NCI-H526 (cell line): Measurements from ENCODE around the gene SLC2A9.

Experiments used
- DNase-seq, 2 experiments: peaks; one replicate each; lab custom pipeline; 2025; lab: John Stamatoyannopoulos, UW

SLC2A9 gene

DNA sequence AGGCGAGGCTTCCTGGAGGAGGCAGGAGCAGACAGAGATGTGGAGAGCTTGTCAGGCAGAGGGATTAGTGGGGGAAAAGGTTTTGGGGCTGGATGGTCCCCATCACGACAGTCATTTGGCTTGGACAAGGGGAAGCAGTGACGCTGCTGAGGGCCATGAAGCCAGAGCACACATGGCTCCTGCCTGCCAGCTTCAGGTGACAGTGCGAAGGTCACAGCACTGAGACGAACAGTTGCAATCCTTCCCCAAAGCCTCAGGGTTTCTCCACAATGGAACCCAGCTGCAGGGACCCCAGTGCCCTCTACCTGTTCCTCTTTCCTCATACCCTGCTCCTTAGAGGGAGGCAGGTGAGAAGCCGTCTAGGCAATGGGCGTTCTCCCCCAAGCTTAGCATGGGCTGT, 129.6 kb downstream of the SLC2A9 start:
- DNase-seq: no peak

DNA sequence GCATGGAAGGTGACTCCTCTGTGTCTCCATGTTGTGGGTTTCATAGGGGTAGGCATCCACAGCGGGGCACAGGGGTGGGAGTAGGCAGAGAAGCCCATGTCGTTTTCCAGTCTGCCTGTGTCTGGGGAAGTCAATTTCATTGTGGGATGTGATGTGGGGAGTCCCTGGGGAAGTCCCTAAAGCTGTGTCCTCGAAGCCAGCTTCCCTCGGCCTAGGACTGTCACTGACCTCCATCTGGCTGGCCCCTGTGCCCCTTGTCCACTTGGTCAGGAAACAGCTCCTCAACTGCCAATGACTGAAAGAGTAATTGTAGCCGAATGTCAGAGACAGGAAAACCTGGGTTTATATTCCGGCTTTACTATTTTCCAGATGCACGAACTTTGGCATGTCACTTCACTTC, 130.2 kb downstream of the SLC2A9 start:
- DNase-seq: no peak

DNA sequence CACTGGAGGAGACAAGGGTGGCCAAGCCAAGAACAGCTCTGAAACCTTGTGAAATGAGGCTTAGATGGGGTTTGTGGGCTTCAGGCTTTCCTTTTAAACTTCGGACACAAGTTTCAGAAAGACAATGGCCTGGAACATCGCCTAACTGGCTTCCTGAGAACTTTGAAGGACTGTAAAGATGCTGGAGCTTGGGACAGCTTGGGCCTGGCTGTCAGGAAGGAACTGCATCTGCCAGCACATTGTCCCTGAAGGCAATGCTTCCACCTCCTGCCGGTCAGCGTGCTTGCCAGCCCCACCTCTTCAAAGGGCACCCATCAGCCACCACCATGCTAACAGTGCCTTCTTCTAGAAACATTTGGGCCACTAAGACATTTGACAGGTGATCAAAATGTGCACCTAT, 132.0 kb downstream of the SLC2A9 start:
- DNase-seq: no peak

DNA sequence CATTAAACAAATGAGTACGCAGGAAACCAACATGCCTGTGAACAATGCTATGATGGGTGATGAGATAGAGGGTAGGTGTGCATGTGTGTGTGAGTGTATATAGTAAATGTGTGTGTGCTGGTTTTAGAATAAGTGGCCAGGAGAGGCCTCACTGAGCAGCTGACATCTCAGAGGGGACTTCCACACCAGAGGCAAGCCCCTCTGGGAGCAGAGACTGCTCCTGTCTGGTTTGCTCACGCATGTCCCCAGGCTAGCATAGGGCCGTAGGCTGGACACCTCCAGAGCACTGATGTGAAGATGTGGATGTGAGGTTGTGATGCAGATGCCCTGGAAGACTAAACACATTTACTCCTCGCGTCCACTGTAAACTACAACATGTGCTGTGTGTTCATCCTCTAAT, 135.3 kb downstream of the SLC2A9 start:
- DNase-seq: no peak

DNA sequence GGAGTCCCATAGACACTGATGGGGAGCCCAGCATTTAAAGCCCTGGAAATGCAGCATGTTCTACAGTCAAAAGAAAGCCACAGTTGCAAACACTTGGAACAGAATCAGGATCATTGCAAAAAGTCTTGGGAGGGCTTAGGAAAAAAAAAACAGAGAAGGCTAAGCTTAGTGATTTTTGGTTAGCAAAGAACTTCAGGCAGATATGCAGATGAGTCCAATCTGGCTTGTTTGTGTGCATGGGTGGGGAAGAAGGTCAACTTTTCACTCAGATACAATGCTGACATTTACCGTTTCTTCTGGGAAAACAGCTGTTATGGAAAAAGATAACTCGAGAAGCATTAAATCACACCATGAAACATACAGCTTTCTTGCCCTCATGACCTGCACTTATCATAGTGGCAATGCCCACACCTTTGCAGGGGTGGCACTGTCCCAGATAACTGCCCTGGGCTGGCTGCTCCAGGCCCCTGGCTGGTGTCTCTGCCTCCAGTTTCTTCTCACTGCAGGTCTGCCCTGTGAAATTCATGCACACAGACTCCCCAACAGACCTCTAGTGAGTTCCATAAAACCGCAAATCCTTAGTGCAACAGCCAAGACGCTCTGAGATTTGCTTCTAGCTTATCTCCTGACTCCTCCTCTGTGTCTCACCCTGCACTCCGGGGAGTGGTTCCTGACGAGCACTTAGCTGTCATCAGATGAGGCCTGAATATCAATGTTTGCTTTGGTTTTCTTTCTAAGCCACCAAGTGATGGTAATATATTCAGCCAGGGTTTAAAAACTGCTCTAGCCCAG, 140.7 kb downstream of the SLC2A9 start:
- DNase-seq: no peak

DNA sequence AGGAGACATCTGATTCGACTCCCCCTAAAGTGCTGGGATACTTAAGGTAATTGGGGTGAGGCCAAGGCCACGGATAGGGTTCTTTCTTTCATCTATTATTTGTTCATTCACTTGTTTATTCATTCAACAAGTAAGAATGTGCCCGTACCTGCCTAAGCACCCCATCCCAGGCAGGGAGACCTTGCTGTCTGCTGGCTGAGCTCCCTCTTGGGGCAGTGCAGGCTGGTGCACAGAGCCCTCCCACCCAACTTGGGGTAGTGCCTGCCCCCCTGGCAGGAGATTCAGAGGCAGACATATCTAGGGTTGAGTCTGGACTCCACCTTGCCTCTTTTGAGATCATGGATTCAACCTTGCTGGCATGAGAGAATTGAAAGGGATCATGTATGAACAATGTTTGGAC, 144.2 kb downstream of the SLC2A9 start:
- DNase-seq: no peak

DNA sequence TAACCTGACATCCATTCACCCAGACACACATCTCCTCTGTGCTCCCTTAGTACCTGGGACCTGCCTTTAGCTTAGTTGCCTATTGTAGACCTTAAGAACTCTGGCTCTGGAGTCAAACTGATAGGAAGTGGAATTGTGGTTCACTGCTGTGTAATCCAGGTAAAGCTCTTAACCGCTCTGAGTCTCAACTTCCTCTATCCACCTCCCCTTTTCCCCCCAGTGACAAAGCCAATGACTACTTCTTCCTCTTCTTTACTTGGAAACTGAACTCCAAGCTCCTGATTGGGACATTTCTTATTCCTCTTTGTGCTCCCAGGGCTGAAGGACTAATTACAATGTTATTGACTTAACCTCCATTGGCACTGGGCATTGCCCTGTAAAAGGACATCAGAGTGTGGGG, 145.8 kb downstream of the SLC2A9 start:
- no peak for DNase-seq

DNA sequence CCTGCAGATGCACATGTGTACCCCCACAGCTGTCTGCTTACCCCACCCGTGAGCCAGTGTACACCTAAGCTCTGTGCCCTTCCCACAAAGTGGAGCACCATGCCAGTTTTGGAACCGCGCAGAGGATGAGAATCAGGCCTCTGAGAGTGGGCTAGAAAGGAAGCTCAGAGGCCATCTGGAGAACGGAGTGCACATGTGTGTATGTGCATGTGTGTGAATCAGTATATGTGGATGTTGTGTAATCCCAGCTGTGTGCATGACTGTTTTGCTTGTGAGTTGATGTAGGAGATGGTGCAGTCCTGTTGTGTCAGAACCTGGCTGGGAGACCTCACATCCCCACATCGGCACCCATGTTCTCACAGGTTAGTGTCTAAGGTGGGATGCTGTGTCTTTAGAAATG, 146.9 kb downstream of the SLC2A9 start:
- no peak for DNase-seq

DNA sequence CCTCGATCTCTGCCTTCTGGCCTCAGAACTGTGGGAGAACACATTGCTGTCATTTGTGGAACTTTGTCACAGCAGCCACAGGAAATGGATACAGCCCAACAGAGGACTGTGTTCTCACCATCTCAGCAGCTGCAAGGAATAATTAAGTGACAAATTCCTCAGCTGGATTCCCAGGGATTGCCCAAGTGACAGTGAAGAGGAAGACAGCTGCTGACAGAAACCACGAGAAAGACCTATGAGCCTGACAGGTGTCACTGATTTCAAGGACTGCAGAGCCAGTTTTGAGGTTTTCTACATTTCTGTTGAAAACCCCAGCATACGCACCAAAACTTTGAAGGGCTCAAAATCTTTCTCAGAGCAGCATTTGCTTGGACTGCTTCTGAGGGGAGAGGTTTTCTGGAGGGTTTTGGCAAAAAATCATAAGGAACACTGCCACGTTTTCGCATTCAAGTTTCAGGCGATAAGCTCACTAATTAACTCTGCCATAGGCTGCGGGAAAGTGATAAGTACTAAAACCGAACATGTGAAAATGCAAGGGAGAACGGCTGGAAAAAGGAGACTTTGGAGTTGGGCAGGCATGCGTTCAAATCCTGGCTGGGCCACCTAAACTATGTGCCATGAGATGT, 151.0 kb downstream of the SLC2A9 start:
- DNase-seq: no peak

DNA sequence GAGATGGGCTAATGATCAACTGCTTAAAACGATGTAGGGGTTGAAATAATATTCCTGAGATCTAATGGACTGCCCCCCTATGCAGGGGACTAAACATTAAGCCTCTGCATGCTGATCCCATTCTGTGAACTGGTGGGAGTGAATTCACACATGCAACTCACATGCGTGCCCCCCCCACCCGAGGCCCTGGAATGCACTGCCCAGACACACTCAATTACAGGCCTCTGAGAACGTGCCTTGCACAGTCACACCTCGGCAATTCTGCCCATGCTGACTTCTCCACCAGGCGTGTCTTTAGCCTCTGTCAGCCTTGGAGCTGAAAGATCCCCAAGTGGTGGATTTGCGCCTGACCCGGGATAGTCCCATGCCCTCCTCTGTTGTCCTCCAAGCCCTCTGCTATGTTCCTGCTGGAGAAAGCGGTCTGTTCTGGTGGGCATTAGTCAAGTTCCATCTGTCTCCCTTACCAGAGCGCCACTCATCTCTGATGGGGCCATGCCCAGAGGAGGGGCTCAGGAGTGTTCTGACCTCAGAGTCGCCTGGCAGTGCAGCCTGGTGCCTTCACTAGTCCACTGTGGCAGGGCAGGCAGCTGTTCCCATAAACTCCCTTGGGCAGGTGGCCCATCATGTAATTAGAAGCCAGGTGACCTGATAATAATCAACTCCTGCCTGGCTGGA, 153.4 kb downstream of the SLC2A9 start:
- DNase-seq: no peak

DNA sequence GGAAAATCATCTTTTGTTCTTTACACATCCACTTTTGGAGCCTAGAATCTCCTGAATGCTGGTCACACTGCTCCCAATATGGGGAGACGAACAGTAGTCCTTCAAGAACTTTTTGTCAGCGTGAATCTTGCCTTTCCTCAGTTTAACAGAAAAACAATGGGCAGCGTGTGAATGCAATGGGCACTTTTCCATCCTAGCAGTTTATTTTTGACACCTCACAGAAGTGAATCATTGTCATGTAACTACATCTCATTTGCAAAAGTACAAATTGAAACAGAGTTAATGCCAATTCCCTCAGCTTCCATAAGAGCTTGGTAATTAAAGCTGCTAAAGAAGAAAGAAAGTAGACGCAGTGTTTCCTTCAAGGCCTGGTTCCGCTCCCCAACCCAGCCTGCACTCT, 154.4 kb downstream of the SLC2A9 start:
- DNase-seq: no peak

DNA sequence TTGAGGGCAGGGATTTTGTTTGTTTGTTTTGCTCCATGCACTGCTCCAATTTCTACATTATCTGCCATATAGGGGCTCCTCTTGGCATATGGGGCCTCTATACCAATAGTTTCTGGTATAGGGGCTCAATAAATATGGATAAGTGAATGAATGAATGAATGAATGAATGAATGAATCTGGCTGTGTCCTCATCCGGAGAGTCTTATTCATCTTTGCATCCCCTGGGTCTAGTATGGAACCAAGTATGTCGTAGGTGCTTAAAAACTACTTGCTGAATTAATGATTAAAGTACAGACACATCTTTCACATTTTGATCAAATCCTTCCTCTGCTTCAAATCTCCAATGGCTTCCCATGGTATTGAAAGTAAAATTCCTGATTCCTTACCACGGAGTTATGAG, 159.7 kb downstream of the SLC2A9 start:
- DNase-seq: no peak

DNA sequence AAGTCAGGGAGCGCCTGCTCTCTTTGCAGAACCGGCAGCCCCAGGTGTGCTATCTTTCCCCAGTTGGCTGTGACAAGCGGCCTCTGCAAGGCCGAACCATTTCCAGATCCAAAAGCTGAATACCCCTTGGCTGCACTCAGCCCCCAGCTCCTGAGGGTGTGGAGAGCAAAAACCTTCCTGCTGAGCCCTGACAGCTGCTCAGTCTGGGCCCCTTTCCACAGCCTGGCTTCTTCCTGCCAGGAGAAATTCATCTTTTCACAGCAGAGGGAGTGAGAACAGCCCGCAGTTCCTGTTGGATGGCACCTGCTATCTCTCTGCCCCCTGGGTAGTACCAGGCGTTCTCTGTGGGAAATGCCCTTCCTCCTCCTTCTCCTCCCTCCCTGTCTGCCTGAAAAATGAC, 161.5 kb downstream of the SLC2A9 start:
- no peak for DNase-seq

DNA sequence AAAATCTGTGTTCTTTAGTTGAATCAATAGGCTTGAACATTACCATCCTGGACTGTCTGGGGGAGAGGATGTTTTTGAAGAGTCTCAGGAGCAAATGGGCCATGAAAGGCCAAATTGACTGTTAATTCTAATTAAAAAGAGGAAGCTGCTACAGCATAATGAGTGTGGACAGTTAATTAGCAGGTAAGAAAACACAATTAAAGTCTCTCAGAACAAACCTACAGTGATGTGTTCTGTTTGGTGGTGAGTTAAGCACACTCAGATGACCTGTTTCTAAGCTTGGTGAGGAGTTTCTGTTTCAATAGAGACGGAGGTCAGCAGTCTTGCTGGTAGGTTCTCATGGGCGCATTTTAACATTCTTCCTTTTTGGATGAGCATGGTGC, 171.8 kb downstream of the SLC2A9 start:
- DNase-seq: no peak

DNA sequence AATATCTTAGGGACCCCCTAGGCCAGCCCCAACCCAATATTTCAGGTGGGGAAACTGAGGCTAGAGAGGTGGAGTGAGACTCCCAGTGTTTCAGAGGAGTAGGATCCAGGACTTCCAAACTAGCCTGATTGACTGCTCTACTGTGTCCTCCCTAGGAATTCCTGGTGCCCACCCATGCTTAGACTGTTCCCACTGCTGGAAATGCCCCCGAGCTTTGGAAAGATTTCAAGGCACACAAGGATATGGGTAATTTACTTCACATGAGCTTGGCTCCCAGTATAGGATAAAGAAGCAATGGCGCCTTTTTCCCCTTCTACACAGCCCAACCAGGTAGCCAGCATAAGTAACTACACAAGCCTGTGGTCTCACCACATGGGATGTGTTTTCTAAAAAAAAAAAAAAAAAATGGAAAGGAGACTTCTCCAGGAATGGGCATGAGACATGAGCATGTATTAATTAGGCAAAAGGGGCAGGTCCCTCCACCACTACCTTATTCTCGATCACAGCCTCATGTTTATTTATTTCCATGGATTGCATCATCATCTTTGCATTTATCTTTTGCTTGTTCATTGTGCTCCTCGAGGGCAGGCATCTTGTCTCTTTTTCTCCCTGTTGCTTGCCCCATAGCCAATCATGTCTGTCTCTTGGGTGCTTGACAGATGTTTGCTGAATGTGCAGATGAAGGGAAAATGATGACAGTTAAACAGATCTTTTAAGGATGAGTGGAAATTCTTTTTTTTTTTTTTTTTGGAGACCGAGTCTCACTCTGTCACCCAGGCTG, 173.1 kb downstream of the SLC2A9 start:
- DNase-seq: no peak

DNA sequence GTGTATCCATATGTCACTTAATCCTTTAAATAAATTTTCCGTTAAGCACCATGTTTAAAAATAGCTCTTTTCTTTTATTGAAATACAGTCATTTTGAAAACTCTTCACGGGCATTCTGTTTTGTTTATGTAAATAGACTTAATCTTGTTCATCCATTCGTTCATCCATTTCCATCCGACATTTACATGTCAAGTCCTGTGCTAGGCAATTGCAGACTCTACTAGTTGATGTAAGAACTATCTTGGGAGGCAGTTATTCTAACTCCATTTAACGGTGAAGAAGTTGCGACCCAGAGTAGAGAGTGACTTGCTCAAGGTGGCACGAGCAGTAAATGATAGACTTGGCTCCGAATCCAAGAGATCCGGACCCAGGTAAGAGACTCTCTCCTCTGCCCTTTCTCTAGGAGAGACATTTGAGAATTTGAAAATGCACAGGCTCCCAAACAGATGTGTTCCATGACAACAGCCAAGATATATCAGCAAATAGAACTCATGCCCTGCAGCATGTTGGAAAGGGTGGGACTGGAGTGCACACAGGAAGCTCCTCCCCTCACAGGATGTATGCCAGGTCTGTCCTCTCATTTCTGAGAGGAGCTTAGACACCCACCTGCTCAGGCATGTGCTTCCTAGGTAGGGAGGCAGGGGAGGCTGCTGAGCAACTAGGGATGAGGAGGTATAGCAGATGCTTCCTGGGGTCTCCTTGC, 175.4 kb downstream of the SLC2A9 start:
- no peak for DNase-seq

DNA sequence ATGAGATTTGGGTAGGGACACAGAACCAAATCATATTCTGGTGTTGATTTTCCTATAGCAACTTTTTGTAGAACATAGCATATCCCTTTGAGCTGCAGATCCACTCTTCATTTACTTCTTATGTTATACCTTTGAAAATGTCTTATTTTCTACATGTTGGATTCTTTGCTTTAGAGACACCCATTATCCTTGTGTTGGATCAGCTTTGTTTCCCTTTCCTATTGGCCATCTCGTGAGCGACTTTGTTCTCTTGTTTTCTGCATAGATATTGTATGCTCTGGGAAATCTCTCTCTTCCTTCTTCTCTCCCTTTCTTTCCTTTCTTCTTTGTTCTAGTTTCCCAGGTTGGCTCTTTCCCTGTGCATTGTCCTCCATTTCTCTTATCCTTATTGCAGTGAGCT, 180.2 kb downstream of the SLC2A9 start:
- DNase-seq: no peak

DNA sequence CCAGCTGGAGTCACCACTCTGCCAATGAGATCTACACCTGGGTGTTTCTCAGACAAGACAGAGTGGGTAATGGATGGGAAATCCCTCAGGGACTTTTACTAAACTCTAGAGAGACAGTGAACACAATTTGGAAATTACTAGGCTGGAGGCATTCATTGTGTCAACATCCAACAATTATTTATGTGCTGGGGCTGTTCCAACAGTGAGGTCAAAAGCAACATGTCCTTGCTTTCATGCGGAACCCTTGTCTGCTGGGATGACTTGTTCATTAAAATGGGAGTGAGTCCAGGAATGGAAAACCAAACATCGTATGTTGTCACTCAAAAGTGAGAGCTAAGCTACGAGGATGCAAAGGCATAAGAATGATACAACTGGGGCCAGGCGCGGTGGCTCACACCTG, 185.9 kb downstream of the SLC2A9 start:
- no peak for DNase-seq

DNA sequence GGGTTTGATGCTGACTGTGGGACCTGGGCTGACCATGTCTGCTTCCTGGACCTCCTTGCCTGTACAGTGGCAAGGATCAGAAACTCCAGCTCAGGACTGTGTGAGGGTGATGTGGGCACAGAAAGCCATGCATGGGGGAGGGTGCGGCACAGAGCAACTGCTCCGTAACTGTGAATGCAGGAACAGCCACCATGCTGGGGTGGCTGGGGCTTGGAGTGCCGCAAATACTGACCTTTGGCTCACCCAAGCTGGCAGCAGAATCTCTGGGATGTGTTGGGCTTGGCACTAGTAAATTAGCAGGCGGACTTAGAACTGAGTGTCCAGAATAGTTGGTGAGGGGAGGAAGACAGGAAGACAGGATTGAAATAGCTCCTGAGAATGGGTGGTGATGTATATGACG, 187.9 kb downstream of the SLC2A9 start:
- no peak for DNase-seq

DNA sequence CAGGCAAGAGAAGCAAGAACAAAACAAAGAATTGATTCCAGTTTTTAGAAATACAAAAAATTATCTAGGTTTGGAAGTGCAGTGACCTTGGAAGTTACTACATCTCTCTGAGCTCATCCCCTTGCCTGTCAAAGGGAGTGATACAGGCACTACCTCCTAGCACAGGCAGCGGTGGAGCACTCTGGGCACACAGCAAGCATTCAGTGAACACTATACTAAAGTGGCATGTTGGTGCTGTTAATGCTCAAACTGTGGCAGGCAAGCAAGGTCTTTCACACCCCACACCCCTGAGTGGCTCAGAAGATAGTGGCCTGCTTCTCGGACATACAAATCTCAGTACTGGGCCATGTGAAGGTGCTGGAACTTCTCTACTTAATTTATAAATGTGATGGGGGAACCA, 188.7 kb downstream of the SLC2A9 start:
- DNase-seq: no peak

DNA sequence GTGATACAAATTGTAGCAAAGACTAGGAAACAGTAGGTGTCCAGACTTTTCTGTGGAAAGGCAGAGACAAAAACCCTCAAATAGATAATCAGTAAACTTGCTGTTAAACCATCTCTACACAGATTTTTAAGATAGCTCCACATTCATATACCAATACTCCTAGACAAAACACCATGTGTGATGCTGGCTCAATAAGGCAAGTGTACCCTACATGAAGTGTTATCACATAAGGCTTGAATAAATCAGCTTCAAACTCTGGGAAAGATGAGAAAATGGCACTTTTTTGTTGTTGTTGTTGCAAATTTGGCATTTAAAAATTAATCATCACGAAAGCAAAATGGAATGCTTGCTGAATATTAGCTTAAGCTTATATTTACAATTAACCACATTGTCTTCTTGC, 194.7 kb downstream of the SLC2A9 start:
- no peak for DNase-seq

DNA sequence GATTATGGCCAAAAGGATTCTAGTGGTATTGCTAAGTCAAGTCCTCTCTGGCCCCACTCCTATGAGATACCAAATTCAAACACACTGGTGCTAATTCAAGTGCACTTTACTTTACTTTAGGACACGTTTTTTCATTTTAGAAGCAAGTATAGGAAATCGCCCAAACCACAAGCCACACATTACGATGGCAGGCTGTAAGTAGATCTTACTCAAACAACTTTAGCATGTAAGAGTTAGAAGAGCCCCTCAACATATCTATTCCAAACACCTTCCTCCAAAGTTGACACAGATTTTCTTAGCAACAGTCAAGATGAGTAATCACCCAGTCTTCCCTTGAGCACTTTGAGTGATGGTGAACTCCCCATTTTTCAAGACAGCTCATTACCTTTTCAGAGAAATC, 196.2 kb downstream of the SLC2A9 start:
- DNase-seq: no peak
